A549 (cell line): ENCODE data around the gene POU4F1. TPM values are rescaled to one million over a fixed set of nuclear protein-coding genes. Genes with fewer than 3 reads are reported as not detected.

Source experiments
- ATAC-seq, 2 experiments: fragments of 200-7000 bp in 1 of 2; fragments of >200 bp in 1 of 2; cut with Nextera tagmentation in 1 of 2; cut with Tn5 transposase in 1 of 2; 3 replicates each; pipeline versions ENCODE4 v1.8.0 to v1.9.1; 2018 to 2020; ENCODE audit warnings: mild to moderate bottlenecking in 1 of 2, moderate library complexity in 1 of 2
- CTCF ChIA-PET: fragments of 300-600 bp; sonication (Branson Sonifier 250); formaldehyde crosslinking; extraction: SDS; loops from one replicate; lab custom pipeline; 2021; ENCODE audit warnings: antibody characterized with exemption, inconsistent platforms; lab: Yijun Ruan, JAX
- POLR2A ChIA-PET: fragments of 350-600 bp; formaldehyde crosslinking; extraction: SDS; loops from one replicate; lab custom pipeline; 2021; ENCODE audit warnings: antibody characterized with exemption, inconsistent platforms; lab: Yijun Ruan, JAX
- DNase-seq, 2 experiments: peaks; one replicate each; pipeline versions ENCODE4 v3.0.0 to v3.0.0-alpha.2; 2011 to 2016; ENCODE audit warnings: low read depth in 1 of 2, low spot score in 1 of 2
- FAIRE-seq: peaks from 2 replicates; lab custom pipeline; 2011; peaks lifted over from hg19 to GRCh38; lab: Jason Lieb, UNC
- H3K27ac ChIP-seq, 2 experiments: fragments of >200 bp; sonication (Bioruptor Twin); formaldehyde crosslinking; 3 replicates each; pipeline ENCODE4 v1.5.1; 2016 to 2017
- H3K4me1 ChIP-seq: fragments of >200 bp; sonication (Bioruptor Twin); formaldehyde crosslinking; 3 replicates; pipeline ENCODE4 v1.6.1; 2016
- H3K4me2 ChIP-seq: fragments of >200 bp; sonication (Bioruptor Twin); formaldehyde crosslinking; 3 replicates; pipeline ENCODE4 v1.6.1; 2016
- H3K4me3 ChIP-seq: fragments of >200 bp; sonication (Bioruptor Twin); formaldehyde crosslinking; 3 replicates; pipeline ENCODE4 v1.5.1; 2016
- H3K9me3 ChIP-seq: fragments of >200 bp; sonication (Bioruptor Twin); formaldehyde crosslinking; 3 replicates; pipeline ENCODE4 v1.6.1; 2016
- EP300 ChIP-seq, 2 experiments: fragments of >200 bp; sonication (Bioruptor Twin); formaldehyde crosslinking; IDR thresholded peaks; 2 replicates in 1 of 2; 3 replicates in 1 of 2; pipeline ENCODE4 v1.6.1; 2016 to 2017
- ESRRA ChIP-seq: fragments of 150-350 bp; IDR thresholded peaks from 2 replicates; pipeline ENCODE4 v1.6.1; 2014; ENCODE audit warnings: mild to moderate bottlenecking, low read length, borderline replicate concordance
- FOSL2 ChIP-seq, 2 experiments: fragments of 450-650 bp in 1 of 2; fragments of >200 bp in 1 of 2; sonication (Bioruptor Twin) in 1 of 2; formaldehyde crosslinking; IDR thresholded peaks; 2 replicates each; pipeline versions ENCODE4 v1.5.0 to v1.6.1; 2016 to 2020; ENCODE audit warnings: mild to moderate bottlenecking in 1 of 2, moderate library complexity in 1 of 2
- HEYL ChIP-seq: fragments of 250-450 bp; sonication (Bioruptor Pico); IDR thresholded peaks from 2 replicates; pipeline ENCODE4 v1.8.0; 2021; ENCODE audit warnings: mild to moderate bottlenecking, moderate library complexity
- HOXA7 ChIP-seq: fragments of 250-450 bp; sonication (Bioruptor Pico); IDR thresholded peaks from 2 replicates; pipeline ENCODE4 v1.5.0; 2020; ENCODE audit warnings: mild to moderate bottlenecking, moderate library complexity
- HOXB13 ChIP-seq: fragments of 250-450 bp; sonication (Bioruptor Pico); IDR thresholded peaks from 2 replicates; pipeline ENCODE4 v1.5.0; 2020; ENCODE audit warnings: low read depth, mild to moderate bottlenecking, moderate library complexity
- HOXB5 ChIP-seq: fragments of 250-450 bp; sonication (Bioruptor Pico); IDR thresholded peaks from 2 replicates; pipeline ENCODE4 v1.5.0; 2020; ENCODE audit warnings: mild to moderate bottlenecking, moderate library complexity
- PHF8 ChIP-seq: fragments of 200-600 bp; sonication (generic); IDR thresholded peaks from 2 replicates; pipeline ENCODE4 v1.6.1; 2016; ENCODE audit warnings: low read depth, mild to moderate bottlenecking, antibody characterized with exemption, moderate library complexity, borderline replicate concordance
- SMC3 ChIP-seq: fragments of >200 bp; sonication (Bioruptor Twin); formaldehyde crosslinking; IDR thresholded peaks from 3 replicates; pipeline ENCODE4 v1.6.1; 2018; ENCODE audit warnings: inconsistent platforms
- WGBS: methylation state at CpG from one replicate; pipeline ENCODE4 v1.1.6; 2017; ENCODE audit errors: missing lambda C conversion rate; 5-methylcytosine and 5-hydroxymethylcytosine counted together
- polyA plus RNA-seq, 4 experiments: library from polyadenylated mRNA; depleted of rRNA in 3 of 4; stranded (reverse); fragments of >200 nt; fragmentation: RNase III in 1 of 4; extraction: RNeasy Plus Mini Kit Qiagen cat#74134 plus additional on column Dnase treatment in 1 of 4; gene quantifications; 2 replicates in 3 of 4; 3 replicates in 1 of 4; pipeline ENCODE4 v1.2.3, GENCODE V29; 2011 to 2017
- TF ChIP-seq, protein P1 (sequence below): fragments of >200 bp; sonication (Bioruptor Twin); formaldehyde crosslinking; IDR thresholded peaks from 2 replicates; pipeline ENCODE4 v1.6.1; 2016
- TF ChIP-seq, protein P2 (sequence below): fragments of >200 bp; sonication (Bioruptor Twin); formaldehyde crosslinking; IDR thresholded peaks from 3 replicates; pipeline ENCODE4 v1.6.1; 2016
- TF ChIP-seq, protein P3 (sequence below): fragments of 250-450 bp; sonication (Bioruptor Pico); IDR thresholded peaks from 2 replicates; pipeline ENCODE4 v1.5.0; 2020; ENCODE audit warnings: low read depth, mild to moderate bottlenecking, moderate library complexity
- TF ChIP-seq, protein P4 (sequence below): fragments of 200-600 bp; sonication (generic); IDR thresholded peaks from 2 replicates; pipeline ENCODE4 v1.6.1; 2016; ENCODE audit warnings: antibody characterized with exemption, mild to moderate bottlenecking, moderate library complexity
- TF ChIP-seq, protein P5 (sequence below): IDR thresholded peaks from 2 replicates; pipeline ENCODE4 v1.6.1; 2012
- TF ChIP-seq, protein P6 (sequence below): IDR thresholded peaks from 2 replicates; pipeline ENCODE4 v1.6.1; 2012; ENCODE audit warnings: low read depth, borderline replicate concordance

POU4F1 gene
- polyA plus RNA-seq, 2 of the 4 experiments (the other 2 are of a cell fraction) = 1.2 to 1.5 TPM

DNA sequence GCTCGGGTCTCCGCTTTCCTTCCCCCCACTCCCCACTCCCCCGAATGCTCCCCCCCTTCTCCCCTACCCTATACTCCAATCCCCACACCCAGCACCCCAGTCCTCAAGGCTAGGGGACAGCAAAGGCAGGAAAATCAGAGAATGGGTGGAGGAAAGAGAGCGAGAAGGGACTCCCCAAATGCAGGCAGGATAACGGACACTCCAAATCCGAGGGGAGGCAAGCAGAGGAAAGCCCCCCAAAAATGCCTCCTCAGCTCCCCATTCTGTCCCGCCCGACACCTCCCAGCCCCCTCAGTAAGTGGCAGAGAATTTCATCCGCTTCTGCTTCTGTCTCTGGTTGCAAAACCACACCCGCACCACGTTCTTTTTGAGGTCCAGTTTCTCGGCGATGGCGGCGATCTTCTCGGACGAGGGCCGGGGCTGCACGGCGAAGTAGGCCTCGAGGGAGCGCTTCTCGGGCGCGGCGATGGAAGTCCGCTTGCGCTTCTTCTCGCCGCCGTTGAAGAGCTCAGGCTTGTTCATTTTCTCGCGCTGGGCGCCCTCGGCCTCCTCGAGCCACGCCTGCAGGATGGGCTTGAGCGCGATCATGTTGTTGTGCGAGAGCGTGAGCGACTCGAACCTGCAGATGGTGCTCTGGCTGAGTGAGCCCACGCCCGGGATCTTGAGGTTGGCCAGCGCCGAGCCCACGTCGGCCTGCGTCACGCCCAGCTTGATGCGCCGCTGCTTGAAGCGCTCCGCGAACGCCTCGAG, 2.1 kb downstream of the POU4F1 start:
- Histone ChIP-seq H3K27ac (no peak overlapping the region), H3K9me3 (no peaks in the 10 kb centered on the region), H3K4me3 (no peak overlapping the region), H3K4me2 (no peak overlapping the region), H3K4me1 (0 out of 3 replicates have a peak, but pooled peaks cover 5% of the 10 kb centered on the region)
- CTCF ChIA-PET = no interaction called here
- ATAC-seq (no peak), FAIRE-seq (no peak), DNase-seq (no peak)
- TF ChIP-seq HOXB5 (CRISPR knock-in tag) (no peak), SMC3 (no peak), HOXB13 (no peak), FOSL2 (IDR thresholded peaks at IDR 0.05) (no peak), FOSL2 (CRISPR knock-in tag; IDR thresholded peaks at IDR 0.05) (no peak), PHF8 (no peak), HOXA7 (CRISPR knock-in tag) (no peak), EP300 (IDR thresholded peaks at IDR 0.05) (no peak), ESRRA (no peak)
- TF ChIP-seq, protein P1, sequence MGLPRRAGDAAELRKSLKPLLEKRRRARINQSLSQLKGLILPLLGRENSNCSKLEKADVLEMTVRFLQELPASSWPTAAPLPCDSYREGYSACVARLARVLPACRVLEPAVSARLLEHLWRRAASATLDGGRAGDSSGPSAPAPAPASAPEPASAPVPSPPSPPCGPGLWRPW = no peak
- TF ChIP-seq, protein P2, sequence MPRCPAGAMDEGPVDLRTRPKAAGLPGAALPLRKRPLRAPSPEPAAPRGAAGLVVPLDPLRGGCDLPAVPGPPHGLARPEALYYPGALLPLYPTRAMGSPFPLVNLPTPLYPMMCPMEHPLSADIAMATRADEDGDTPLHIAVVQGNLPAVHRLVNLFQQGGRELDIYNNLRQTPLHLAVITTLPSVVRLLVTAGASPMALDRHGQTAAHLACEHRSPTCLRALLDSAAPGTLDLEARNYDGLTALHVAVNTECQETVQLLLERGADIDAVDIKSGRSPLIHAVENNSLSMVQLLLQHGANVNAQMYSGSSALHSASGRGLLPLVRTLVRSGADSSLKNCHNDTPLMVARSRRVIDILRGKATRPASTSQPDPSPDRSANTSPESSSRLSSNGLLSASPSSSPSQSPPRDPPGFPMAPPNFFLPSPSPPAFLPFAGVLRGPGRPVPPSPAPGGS = no peak
- TF ChIP-seq, protein P3, sequence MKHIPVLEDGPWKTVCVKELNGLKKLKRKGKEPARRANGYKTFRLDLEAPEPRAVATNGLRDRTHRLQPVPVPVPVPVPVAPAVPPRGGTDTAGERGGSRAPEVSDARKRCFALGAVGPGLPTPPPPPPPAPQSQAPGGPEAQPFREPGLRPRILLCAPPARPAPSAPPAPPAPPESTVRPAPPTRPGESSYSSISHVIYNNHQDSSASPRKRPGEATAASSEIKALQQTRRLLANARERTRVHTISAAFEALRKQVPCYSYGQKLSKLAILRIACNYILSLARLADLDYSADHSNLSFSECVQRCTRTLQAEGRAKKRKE = no peak
- TF ChIP-seq, protein P4, sequence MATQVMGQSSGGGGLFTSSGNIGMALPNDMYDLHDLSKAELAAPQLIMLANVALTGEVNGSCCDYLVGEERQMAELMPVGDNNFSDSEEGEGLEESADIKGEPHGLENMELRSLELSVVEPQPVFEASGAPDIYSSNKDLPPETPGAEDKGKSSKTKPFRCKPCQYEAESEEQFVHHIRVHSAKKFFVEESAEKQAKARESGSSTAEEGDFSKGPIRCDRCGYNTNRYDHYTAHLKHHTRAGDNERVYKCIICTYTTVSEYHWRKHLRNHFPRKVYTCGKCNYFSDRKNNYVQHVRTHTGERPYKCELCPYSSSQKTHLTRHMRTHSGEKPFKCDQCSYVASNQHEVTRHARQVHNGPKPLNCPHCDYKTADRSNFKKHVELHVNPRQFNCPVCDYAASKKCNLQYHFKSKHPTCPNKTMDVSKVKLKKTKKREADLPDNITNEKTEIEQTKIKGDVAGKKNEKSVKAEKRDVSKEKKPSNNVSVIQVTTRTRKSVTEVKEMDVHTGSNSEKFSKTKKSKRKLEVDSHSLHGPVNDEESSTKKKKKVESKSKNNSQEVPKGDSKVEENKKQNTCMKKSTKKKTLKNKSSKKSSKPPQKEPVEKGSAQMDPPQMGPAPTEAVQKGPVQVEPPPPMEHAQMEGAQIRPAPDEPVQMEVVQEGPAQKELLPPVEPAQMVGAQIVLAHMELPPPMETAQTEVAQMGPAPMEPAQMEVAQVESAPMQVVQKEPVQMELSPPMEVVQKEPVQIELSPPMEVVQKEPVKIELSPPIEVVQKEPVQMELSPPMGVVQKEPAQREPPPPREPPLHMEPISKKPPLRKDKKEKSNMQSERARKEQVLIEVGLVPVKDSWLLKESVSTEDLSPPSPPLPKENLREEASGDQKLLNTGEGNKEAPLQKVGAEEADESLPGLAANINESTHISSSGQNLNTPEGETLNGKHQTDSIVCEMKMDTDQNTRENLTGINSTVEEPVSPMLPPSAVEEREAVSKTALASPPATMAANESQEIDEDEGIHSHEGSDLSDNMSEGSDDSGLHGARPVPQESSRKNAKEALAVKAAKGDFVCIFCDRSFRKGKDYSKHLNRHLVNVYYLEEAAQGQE = no peak
- TF ChIP-seq, protein P5, sequence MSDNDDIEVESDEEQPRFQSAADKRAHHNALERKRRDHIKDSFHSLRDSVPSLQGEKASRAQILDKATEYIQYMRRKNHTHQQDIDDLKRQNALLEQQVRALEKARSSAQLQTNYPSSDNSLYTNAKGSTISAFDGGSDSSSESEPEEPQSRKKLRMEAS = no peak
- WGBS = 98% methylated on average over 38 of the region's 58 CpGs
- POLR2A ChIA-PET = no interaction called here

DNA sequence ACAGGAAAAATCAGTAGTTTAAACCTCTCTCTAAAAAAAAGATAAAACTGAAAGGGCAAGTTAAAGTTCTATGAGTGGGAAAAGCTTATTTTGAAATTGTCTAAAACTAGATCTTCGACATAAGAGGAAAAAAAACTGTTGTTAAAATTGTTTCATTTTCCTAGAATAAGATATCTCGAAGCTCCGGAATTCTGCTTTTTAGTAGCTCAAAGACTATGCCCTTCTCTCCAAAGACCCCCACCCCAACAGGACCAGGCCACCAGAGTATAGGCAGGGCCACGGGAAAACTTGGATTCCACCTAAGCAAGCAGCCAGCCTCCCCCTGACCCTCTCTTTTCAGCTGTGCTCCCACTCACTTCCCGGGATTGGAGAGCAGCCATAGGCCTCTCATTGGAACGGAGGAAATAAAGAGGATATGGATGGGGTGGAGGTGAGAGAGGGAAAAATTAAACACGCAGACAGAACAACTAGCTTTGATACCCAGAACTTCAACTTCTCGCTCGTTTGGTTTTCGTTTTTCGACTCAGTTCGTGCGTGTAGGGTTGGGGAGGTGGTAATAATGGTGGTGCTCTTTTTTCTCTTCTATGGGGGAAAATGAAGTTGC, 3.0 kb downstream of the POU4F1 start:
- WGBS = 91% methylated on average over 13 of the region's 13 CpGs
- ChIA-PET POLR2A (no interaction called here), CTCF (no interaction called here)
- DNase-seq (no peak), ATAC-seq (no peak), FAIRE-seq (no peak)
- H3K27ac ChIP-seq = no peak overlapping the region
- no peak for TF ChIP-seq HEYL
- TF ChIP-seq, protein P2 = no peak
- TF ChIP-seq, protein P6, sequence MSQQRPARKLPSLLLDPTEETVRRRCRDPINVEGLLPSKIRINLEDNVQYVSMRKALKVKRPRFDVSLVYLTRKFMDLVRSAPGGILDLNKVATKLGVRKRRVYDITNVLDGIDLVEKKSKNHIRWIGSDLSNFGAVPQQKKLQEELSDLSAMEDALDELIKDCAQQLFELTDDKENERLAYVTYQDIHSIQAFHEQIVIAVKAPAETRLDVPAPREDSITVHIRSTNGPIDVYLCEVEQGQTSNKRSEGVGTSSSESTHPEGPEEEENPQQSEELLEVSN = no peak
- H3K4me1 ChIP-seq = 0 out of 3 replicates have a peak, but pooled peaks cover 5% of the 10 kb centered on the region
- H3K4me3 ChIP-seq = no peak overlapping the region
- no peak overlapping the region for H3K4me2 ChIP-seq
- H3K9me3 ChIP-seq = no peaks in the 10 kb centered on the region
